IPS-NIHi7 (cell line): Measurements from ENCODE around the gene GRIN3A.
A peak's percentile ranks its signal among the peaks of the same experiment; 100 is the strongest.

ENCODE experiments used
- DNase-seq: peaks from one replicate; pipeline ENCODE4 v3.0.0; 2012; ENCODE audit warnings: mixed read lengths; ENCODE audit errors: extremely low spot score

GRIN3A gene

DNA sequence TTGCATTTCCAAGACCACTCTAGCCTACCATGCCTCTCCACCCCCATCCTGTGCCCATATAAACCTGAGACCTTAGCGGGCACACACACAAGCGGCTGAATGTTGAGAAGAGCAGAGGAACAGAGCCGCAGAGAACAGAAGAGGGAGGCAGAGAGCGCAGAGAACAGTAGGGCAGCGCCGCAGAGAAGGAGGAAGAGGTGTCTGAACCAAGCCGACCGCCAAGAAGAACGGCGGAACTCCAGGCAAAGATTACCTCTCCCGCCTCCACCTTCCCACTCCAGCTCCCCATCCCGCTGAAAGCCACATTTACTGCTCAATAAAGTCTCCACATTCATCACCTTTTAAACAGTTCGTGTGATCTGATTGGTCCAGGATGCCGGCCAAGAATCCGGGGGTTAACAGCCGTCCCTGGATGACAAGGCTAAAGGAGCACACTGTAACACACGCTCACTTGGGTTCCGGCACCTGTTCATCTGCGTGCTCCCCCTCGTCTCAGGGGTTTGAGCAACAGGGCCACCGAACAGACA lies 33.2 kb downstream of the GRIN3A start:
- peak; percentile 40 for DNase-seq

DNA sequence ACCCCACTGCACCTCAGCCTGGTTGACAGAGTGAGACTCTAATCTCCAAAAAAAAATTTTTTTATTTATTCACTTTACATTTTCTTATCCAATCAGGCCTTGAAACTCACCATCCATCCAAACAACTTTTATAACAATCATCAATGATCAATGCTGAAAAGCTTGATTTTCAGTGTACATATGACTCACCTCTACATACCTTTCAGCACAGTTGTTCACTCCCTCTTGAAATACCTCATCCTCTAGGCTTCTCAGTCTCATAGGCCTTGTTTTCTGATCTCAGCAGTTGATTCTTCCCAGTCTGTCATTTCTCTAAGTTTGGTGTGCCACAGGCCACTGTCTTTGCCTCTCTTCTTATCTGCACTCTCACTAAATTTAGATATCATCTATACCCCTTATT lies 36.2 kb downstream of the GRIN3A start:
- no peak for DNase-seq

DNA sequence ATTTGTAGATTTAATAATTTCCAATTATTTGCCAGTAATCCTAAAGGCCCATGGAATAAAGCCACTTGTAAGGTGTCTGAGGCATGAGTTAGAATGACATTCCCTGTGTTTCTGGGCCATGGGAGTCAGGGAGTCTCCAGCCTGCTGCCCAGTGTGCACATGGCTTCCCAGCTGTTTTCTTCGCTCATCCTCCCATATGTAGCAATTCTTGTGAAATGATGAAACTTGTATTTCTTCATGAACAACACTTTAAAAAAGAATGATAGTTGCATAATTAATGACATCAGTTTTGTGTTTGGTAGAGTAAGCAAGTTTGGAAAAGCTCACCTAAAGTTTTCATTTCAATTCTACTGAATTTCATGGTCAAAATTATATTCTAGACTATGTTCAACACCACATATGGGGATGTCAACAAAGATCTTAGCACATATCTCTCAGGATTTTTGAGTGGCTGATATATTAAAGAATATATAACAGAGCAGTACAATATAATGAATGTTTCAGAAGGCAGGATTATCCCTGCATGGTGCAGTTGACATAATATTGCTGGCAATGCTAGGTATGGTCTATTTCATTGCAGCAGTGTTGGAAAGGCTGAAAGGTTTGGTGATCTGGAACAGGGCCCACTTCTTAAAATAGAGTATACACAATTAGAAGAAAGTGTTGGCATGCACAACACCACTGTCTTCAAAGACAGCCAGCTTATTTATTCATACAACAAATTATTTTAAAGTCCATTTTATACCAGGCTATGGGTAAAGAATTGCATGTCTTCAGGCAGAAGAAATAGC lies 44.7 kb downstream of the GRIN3A start:
- DNase-seq = no peak

DNA sequence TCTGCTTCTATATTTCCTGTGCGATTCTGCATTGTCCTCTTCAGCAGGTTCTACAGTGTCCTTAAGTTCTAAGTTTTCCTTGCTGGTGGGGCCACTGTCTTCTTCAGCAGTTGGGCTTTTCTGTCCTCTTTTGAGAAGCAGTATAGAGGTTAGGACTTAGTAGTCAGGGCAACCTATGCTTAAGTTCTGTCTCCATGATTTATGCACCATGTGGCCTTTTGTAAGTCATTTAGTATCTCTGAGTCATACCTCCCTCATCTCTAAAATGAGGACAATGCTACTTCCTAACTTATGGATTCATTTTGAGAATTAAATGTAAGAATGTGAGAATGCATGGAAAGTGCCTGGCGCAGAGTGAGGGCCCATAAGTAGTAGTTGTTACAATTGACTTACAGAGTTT lies 46.8 kb downstream of the GRIN3A start:
- DNase-seq = no peak

DNA sequence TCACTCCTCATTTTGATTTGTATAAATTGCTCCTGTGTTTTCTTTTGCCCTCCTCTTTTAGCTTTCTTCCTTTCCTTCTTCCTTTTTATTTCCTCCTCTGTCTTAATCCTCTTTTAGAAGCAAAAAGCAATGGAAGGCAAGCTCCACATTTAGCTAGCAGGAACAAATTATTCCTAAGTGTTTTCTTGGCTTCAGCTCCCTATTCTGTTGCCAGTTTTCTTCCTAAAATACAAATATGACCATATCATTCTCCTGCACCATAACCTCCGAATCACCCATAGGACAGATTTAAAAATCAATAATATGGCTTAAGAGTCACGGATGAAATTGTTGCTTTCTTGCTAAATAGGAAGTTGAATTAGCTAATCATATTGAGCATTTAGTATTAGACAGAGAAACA lies 49.4 kb downstream of the GRIN3A start:
- DNase-seq = no peak

DNA sequence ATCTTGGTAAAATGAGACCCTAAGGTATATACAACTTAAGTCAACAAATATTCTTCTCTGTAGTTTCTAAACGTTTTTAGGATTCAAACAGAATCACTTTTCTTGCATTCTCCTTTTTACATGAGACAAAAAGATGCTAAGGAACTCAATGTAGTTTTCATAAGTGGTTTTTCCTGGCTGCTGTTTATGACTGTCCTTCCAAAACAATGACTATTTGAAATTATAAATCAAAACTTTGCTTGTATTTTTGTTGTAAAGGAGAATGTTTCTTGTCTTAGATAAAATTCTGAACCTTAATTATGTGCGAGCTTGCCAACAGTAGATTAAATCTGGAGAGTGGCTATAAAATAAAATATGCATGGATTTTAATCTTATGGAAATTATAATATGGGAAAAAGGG lies 53.8 kb downstream of the GRIN3A start:
- no peak for DNase-seq

DNA sequence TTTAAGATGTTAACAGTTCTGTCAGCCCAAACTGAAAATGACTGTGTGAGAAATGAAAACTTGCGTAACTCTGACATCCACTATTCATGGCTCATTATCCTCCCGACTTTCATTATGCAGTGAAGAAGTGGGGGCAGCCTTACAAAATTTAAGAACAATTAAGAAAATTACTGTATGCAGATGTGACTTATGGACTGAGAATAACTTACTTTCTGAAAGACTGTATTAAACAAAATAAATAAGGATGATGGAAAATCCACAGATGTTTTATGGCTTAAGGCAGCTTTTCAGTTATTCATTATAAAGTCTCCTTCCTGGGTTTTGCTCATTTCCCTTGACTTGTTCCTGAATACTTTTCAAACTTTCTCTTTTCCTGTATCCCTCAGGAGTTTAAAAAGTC lies 55.2 kb downstream of the GRIN3A start:
- no peak for DNase-seq

DNA sequence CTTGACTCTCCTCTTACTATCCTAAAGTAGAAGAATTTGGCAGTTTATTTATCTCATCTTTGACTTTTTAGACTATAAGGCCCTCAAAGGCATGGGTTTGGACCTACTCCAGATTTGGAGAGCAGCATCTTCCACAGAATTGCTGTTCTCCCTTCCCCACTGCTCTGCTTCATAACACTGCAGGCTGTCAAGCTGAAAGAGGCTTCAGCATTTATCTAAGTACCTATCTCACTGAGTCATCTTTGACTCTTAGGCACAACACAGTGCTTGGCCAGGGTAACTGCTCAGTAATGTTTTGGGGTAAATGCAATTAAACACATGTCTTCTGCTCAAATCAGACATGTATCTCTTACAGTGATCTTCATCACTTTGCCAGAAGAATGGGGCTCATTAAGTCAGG lies 60.6 kb downstream of the GRIN3A start:
- DNase-seq = no peak

DNA sequence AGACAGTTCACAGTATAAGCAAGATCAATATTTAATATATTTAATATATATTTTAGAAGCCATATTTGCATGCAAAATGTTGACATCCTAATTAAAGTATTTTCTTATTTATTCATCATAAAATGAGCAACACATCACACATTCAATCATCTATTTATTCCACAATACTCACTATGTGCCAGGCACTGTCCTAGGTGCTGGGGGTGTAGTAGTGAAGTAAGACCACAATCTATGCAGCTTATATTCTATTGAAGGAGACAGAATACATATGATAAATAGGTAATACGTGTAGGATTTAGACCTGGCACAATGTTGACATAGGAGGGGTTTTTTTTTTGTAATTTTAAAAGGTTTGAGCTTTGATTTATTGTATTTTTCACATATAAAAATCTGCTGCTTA lies 63.1 kb downstream of the GRIN3A start:
- DNase-seq = no peak

DNA sequence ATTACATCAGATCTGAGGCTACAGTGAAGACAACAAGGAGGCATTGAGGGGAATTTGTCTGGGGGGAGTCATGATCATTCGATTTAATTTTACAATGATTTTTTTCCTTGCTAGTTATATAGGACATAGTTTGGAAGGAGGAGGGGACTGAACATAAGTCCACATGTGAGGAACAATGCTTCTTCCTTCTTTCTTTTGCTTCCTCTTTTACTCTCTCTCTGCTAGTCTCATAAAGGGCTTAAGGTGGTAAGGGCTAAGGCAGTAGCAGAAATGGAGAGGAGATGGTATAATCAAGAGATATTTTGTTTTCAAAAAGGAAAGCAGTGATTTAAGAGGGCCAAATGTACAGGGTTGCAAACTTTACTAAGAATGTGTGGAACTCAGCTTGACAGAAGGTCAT lies 64.3 kb downstream of the GRIN3A start:
- DNase-seq = no peak

DNA sequence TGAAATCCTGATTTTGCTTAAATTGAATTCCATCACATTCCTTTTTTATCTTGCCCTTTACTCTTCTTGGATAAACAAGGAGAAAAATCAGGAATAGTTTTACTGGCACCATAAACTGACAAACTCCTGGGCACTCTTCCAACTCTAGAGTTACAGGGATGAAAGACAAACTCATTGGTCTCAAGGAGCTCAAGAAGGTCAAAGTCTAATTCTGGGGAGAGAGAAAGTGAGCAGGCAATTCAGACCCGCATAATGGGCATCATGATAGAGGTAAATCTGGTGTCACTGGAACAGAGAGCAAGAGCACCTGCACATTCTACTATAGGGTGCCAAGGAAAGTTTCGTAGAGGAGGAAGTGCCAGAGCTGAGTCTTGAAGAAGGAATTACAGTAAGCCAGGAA lies 64.8 kb downstream of the GRIN3A start:
- DNase-seq = no peak

DNA sequence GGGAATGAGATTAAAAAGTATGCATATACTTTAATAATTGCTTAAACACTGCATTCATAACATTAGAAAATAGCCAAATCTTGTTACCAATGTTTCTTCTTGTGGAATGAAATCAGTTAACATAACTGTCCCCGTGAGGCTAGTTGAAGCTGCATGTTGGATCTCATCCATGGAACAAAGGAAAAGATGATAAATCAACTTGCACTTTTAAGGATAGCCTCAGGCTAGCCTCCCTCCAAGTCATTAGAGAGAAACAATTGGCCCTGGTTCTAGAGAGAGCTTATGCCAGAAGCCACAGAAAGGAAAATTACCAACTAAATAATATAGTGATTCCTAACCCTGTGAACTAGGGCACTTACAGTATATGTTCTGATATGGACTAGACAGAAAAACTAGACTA lies 66.9 kb downstream of the GRIN3A start:
- no peak for DNase-seq

DNA sequence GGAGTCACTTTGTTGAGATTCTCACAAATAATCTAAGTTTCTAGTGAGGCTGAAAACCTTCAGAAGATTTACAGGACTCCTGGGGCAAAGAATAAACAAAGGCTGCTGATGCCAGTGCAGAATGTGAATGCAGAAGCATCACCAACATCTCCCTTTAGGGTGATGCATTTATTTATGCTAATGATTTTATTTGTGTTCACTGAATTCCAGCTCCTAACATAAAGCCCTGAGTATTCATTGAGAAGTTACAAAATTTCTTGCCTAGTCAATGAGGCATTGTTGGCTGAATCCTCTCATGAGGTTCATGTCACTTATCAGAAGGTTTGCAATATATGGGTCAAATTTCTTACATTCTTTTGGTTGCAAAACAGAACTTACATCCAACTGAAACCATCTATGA lies 70.0 kb downstream of the GRIN3A start:
- no peak for DNase-seq

DNA sequence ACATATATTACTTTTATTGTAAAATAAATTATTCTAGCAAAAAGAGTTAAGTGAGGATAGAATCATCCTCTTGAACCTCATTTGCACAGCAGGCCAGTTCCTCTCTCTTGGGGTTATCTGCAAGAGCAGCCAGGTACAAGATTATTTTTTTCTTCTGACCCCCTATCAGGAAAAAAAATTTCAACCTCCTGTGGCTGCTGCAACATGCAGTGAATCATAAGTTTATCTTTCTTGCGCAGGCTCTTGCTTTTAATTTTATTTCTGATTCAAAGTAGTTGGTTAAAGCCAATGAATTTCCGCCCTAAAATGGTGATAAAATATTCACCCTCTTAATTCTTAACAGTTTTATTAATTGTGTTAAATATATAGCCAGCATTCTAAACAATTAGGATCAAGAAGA lies 74.0 kb downstream of the GRIN3A start:
- DNase-seq = no peak

DNA sequence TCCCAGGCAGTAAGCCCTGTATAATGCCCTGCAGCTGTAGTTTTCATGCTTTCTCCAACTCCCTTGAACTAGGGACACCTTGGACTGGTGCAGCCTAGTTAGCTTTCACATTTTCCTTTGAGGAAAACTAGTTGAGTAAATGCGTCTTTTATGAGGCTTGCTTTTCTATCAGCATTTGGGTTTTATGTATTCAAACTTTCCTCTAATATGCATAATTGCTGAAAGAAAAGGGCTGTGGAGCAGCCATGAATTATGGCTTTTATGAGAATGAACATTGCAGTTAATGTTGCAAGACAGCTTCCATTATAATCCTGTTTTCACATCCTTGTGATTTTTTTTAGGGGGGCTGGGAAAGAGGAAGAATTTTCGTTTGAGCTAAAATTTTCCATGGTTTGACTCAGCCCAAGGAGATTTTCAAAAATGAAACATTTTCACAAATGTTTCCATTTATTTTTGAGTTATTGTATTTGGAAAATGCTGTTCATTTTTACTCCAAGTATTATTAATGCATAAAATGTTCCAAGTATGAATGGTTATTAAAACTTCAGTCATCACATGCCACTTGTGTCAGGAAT lies 85.8 kb downstream of the GRIN3A start:
- DNase-seq = no peak

DNA sequence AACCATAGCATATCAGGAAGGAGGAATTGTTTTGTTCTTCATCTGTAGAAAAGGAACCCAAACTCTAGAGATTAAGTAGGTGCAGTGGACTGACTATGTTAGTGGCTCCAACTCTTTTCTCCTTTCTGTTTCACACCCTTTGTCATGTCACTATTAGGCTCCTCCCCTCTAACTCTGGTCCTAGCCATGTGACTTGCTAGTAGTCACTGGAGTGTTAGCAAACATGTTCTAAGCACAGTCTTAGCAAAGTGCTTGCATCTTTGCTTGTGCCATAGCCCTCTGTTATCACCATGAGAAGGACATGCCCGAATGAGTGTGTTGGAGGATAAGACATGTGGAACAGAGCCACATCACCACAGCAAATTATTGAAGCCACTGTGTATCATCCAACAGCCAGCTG lies 88.3 kb downstream of the GRIN3A start:
- no peak for DNase-seq

DNA sequence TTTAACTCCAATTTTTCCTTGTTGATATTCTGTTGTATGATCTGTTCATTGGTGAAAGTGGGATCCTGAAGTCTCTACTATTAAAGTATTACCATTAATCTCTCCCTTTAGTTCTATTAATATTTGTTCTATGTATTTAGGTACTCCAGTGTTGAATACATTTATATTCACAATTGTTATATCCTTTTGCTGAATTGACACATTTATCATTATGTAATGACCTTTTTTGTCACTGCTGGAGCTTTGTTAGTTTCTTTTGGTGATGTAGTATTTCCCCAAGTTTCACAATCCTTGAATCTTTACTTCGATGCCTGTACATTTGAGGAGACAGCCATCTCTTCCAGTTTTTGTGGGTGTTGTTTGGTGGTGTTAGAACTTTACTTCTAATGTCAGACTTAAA lies 90.0 kb downstream of the GRIN3A start:
- no peak for DNase-seq

DNA sequence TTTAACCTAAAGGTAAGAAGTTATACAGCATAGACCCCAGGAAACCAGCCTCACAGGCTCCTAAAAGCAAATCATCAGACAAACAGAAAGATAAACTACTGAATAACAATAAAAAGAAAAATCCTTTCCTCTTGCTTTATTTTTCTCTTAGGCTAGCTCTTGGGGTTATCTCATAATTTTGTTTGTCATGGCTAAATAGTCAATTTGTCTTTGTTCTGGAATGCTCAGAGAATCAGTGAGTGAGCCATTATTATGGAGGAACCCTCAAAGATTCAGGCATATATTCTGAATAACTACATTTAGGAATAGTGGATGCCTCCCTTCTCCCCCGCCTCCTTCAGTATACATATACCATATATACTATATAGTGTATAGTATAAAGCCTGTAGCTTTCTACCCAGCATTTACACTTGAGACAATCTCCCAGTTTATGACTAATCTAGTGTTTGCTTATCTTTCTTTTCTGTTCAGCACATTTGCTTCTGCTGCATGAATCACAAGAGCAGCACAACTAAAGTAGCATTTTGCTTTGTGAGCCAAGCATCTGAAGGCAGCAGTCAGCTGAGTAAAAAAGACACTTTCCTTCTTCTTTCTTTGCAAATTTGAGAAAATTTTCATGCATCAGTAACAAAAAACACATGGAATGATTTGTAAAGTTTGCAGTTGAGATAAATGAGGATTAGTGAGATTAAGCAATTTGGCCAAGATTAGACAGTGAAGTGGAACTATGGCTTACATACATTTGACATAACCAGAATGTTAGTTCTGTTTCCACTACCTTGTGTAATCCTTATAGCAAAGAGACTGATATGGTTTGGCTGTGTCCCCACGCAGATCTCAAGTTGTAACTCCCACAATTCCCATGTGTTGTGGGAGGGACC lies 98.4 kb downstream of the GRIN3A start:
- DNase-seq = no peak

DNA sequence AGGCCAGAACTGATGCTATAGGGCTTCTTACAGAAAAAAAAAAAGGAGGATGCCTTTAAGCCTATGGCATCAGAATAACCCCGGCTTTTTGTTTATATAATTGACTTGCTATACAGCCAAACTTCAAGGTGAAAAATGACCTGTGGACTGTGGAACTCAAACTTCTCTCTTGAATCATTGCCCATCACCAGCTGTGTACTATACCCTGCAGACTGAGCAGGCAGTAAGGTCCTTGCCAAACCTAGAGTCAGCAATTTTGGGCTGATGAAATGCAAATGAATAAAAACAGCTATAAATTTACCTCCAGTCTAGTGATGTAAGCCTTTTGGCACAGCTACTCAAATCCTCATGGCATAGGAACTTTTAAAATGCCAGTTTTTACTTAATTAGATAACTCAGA lies 99.1 kb downstream of the GRIN3A start:
- DNase-seq = no peak

DNA sequence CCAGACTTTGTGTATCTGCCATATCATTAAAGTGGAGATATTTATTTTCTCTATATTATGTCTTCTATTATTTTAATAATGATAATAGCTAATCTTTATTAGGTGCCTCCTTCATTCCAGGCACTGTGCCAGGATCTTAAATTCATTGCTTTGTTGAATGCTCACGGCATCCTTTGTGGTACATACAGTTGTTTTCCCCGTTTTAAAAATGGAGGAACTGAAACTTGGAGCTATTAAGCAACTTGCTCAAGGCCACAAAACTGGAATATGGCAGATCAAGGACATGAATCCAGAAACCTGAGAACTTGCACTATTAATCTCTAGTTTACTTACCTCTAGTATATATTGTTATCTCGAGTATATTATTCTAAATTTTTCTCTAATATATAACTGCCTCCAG lies 102.2 kb downstream of the GRIN3A start:
- DNase-seq = no peak

DNA sequence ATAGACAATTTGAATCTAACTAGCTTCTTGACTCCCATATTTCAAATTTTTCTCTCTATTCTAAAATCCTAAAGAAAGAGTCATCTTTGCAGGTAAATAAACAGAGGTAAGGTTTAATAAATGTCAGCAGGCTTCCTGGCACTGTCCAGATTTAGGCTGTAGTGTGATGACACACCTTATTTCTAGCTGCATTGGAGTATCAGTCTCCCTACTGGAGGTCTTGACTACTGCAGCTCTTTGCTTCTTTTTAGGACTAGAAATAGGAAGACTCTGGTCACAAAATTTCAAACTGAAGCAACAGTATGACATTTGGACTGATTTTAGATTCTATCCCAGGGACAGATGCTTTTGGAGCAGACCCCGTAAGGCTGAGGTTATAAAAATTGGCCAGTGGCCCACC lies 103.0 kb downstream of the GRIN3A start:
- no peak for DNase-seq

DNA sequence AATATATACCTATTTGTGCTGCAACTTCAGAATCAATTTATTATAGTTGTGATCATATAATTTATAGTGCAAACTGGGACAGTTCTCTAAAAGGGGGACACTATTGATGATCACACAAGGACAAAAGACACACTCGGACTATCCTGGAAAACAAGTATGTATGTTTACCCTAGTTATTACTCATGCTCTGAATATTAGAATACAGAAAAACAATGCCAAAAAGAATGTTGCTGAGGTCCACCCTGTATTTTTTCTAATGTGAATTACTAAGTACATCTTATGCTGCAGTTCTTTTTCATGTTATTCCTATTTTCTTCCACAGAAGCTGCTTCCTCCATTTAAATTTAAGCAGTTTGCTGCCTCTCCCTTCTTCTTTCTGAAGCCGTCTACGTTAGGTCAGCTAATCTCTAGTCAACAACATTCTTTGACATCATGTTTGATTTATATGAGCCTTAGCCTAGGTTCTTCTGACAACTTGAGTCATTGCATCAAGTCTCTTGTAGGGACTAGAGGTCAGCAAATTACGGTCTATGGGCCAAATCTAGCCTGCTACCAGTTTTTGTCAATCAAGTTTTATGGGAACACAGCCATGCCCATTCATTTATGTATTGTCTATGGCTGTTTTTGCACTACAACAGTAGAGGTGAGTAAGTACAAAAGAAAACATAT lies 103.6 kb downstream of the GRIN3A start:
- no peak for DNase-seq
